BLaER1 treated with 17β-estradiol and CSF1 and Interleukin-3, amounts not matched to agents 10 nM and 100 nM (cell line): Measurements from ENCODE around the gene TIPARP.
A peak's percentile ranks its signal among the peaks of the same experiment; 100 is the strongest.

Experiments
- H3K27ac ChIP-seq, 11 experiments: shearing (Covaris generic); formaldehyde crosslinking; 2 replicates each; pipeline ENCODE4 v1.8.1; 2022
- H3K27me3 ChIP-seq, 11 experiments: shearing (Covaris generic); formaldehyde crosslinking; 2 replicates each; pipeline ENCODE4 v1.8.1; 2022
- H3K36me3 ChIP-seq, 11 experiments: shearing (Covaris generic); formaldehyde crosslinking; 2 replicates each; pipeline ENCODE4 v1.8.1; 2022
- H3K4me1 ChIP-seq, 10 experiments: shearing (Covaris generic); formaldehyde crosslinking; 2 replicates each; pipeline ENCODE4 v1.8.1; 2022
- H3K4me2 ChIP-seq, 11 experiments: shearing (Covaris generic); formaldehyde crosslinking; 2 replicates each; pipeline ENCODE4 v1.8.1; 2022
- H3K4me3 ChIP-seq, 10 experiments: shearing (Covaris generic); formaldehyde crosslinking; 2 replicates each; pipeline ENCODE4 v1.8.1; 2022
- H3K9ac ChIP-seq, 11 experiments: shearing (Covaris generic); formaldehyde crosslinking; 2 replicates each; pipeline ENCODE4 v1.8.1; 2022
- H3K9me3 ChIP-seq, 11 experiments: shearing (Covaris generic); formaldehyde crosslinking; replicated peaks in 1 of 11; 2 replicates each; pipeline ENCODE4 v1.8.1; 2022
- H4K20me1 ChIP-seq, 11 experiments: shearing (Covaris generic); formaldehyde crosslinking; 2 replicates each; pipeline ENCODE4 v1.8.1; 2022
- Cebpa-rat ChIP-seq, 11 experiments: shearing (Covaris generic); IDR thresholded peaks; 2 replicates each; pipeline ENCODE4 v1.8.1; 2022

The TIPARP gene

GRCh38 chr3:156677536-156677935, 3.1 kb downstream of the TIPARP start:
- Histone ChIP-seq H3K27ac (no peak overlapping the region), H3K4me1 (peaks cover 25 to 59% (median 33%) of the 10 kb centered on the region in 10 experiments), H4K20me1 (peaks cover 3 to 77% (median 61%) of the 10 kb centered on the region in 11 experiments; a peak in 18 of 22 replicates), H3K9ac (no peak overlapping the region), H3K36me3 (peaks cover 38 to 52% (median 43%) of the 10 kb centered on the region in 11 experiments), H3K9me3 (no peaks in the 10 kb centered on the region), H3K4me2 (peak overlapping the region in 10 of 11 experiments; percentile 76 to 94 (median 90); a peak in 11 of 22 replicates), H3K4me3 (no peak overlapping the region), H3K27me3 (no peaks in the 10 kb centered on the region)
- TF ChIP-seq Cebpa-rat (IDR thresholded peaks at IDR 0.05) = no peak

- H3K36me3 ChIP-seq = peaks cover 38 to 59% (median 45%) of the 10 kb centered on the region in 11 experiments
Measured at GRCh38 chr3:156678197-156678596, 3.8 kb downstream of the TIPARP start.

GRCh38 chr3:156680243-156680914, 6.0 kb downstream of the TIPARP start:
- H3K27me3 ChIP-seq = no peaks in the 10 kb centered on the region
- H3K27ac ChIP-seq = peak overlapping the region in 2 of 11 experiments; percentile 44 to 66; a peak in 3 of 22 replicates
- no peak overlapping the region for H3K9ac ChIP-seq
- no peak overlapping the region for H3K4me3 ChIP-seq
- H3K4me2 ChIP-seq = peak overlapping the region in 7 of 11 experiments; percentile 0 to 56 (median 29); a peak in 7 of 22 replicates
- TF ChIP-seq Cebpa-rat (IDR thresholded peaks at IDR 0.05) = no peak
- H3K4me1 ChIP-seq = peaks cover 23 to 71% (median 32%) of the 10 kb centered on the region in 10 experiments
- H3K36me3 ChIP-seq = peaks cover 38 to 62% (median 52%) of the 10 kb centered on the region in 11 experiments
- peaks cover 7 to 100% (median 68%) of the 10 kb centered on the region in 11 experiments; a peak in 18 of 22 replicates for H4K20me1 ChIP-seq
- no peaks in the 10 kb centered on the region for H3K9me3 ChIP-seq

More at GRCh38 chr3:156678197-156678596, 3.8 kb downstream of the TIPARP start:
- Histone ChIP-seq H3K4me3 (no peak overlapping the region), H3K9me3 (no peaks in the 10 kb centered on the region), H4K20me1 (peaks cover 3 to 83% (median 62%) of the 10 kb centered on the region in 11 experiments; a peak in 18 of 22 replicates), H3K4me1 (peaks cover 25 to 59% (median 33%) of the 10 kb centered on the region in 10 experiments), H3K27ac (no peak overlapping the region), H3K4me2 (peak overlapping the region in 2 of 11 experiments; percentile 92 to 94; a peak in 4 of 22 replicates), H3K27me3 (no peaks in the 10 kb centered on the region), H3K9ac (no peak overlapping the region)
- TF ChIP-seq Cebpa-rat (IDR thresholded peaks at IDR 0.05) = no peak

- H3K4me2 ChIP-seq = peak overlapping the region in 7 of 11 experiments; percentile 0 to 56 (median 29); a peak in 9 of 22 replicates
- peak overlapping the region in 2 of 11 experiments; percentile 44 to 66; a peak in 3 of 22 replicates for H3K27ac ChIP-seq
- H3K4me3 ChIP-seq = no peak overlapping the region
- no peak; a peak in 1 of 22 replicates for TF ChIP-seq Cebpa-rat (IDR thresholded peaks at IDR 0.05)
- H3K9me3 ChIP-seq = no peaks in the 10 kb centered on the region
- no peak overlapping the region for H3K9ac ChIP-seq
- no peaks in the 10 kb centered on the region for H3K27me3 ChIP-seq
- H3K36me3 ChIP-seq = peaks cover 38 to 62% (median 52%) of the 10 kb centered on the region in 11 experiments
- peaks cover 20 to 77% (median 34%) of the 10 kb centered on the region in 10 experiments for H3K4me1 ChIP-seq
- peaks cover 11 to 100% (median 68%) of the 10 kb centered on the region in 11 experiments; a peak in 18 of 22 replicates for H4K20me1 ChIP-seq
Measured at GRCh38 chr3:156681002-156681401, 6.6 kb downstream of the TIPARP start.

- Histone ChIP-seq H3K9me3 (no peaks in the 10 kb centered on the region), H3K27ac (no peak overlapping the region), H3K36me3 (peaks cover 38 to 61% (median 52%) of the 10 kb centered on the region in 11 experiments), H4K20me1 (peaks cover 11 to 100% (median 54%) of the 10 kb centered on the region in 11 experiments; a peak in 17 of 22 replicates), H3K9ac (no peak overlapping the region), H3K4me1 (peaks cover 5 to 65% (median 20%) of the 10 kb centered on the region in 10 experiments; a peak in 16 of 20 replicates), H3K27me3 (no peaks in the 10 kb centered on the region), H3K4me3 (no peak overlapping the region), H3K4me2 (peak overlapping the region in 1 of 11 experiments; percentile 1; a peak in 1 of 22 replicates)
- TF ChIP-seq Cebpa-rat (IDR thresholded peaks at IDR 0.05) = no peak
Measured at GRCh38 chr3:156682501-156682900, 8.1 kb downstream of the TIPARP start.

- peaks cover 5 to 64% (median 19%) of the 10 kb centered on the region in 10 experiments; a peak in 14 of 20 replicates for H3K4me1 ChIP-seq
- no peaks in the 10 kb centered on the region for H3K27me3 ChIP-seq
- no peak overlapping the region for H3K27ac ChIP-seq
- peaks cover 37 to 61% (median 47%) of the 10 kb centered on the region in 11 experiments for H3K36me3 ChIP-seq
- no peak overlapping the region for H3K4me3 ChIP-seq
- no peak overlapping the region for H3K9ac ChIP-seq
- no peak for TF ChIP-seq Cebpa-rat (IDR thresholded peaks at IDR 0.05)
- H4K20me1 ChIP-seq = peaks cover 11 to 100% (median 49%) of the 10 kb centered on the region in 11 experiments; a peak in 17 of 22 replicates
- no peaks in the 10 kb centered on the region for H3K9me3 ChIP-seq
- no peak overlapping the region; a peak in 1 of 22 replicates for H3K4me2 ChIP-seq
Measured at GRCh38 chr3:156682963-156683362, 8.6 kb downstream of the TIPARP start.

GRCh38 chr3:156685198-156685597, 10.8 kb downstream of the TIPARP start:
- peak overlapping the region in 5 of 11 experiments; percentile 1 to 59 (median 15); a peak in 5 of 22 replicates for H3K4me2 ChIP-seq
- TF ChIP-seq Cebpa-rat (IDR thresholded peaks at IDR 0.05) = no peak
- peaks cover 29 to 65% (median 47%) of the 10 kb centered on the region in 11 experiments; a peak in 21 of 22 replicates for H3K36me3 ChIP-seq
- no peak overlapping the region for H3K9ac ChIP-seq
- H3K27me3 ChIP-seq = no peaks in the 10 kb centered on the region
- peaks cover 5 to 52% (median 14%) of the 10 kb centered on the region in 10 experiments; a peak in 14 of 20 replicates for H3K4me1 ChIP-seq
- H3K4me3 ChIP-seq = no peak overlapping the region
- peaks cover 11 to 100% (median 46%) of the 10 kb centered on the region in 11 experiments; a peak in 18 of 22 replicates for H4K20me1 ChIP-seq
- no peaks in the 10 kb centered on the region for H3K9me3 ChIP-seq
- H3K27ac ChIP-seq = no peak overlapping the region

GRCh38 chr3:156685752-156686151, 11.4 kb downstream of the TIPARP start:
- Histone ChIP-seq H3K36me3 (peaks cover 23 to 68% (median 44%) of the 10 kb centered on the region in 11 experiments; a peak in 21 of 22 replicates), H3K4me1 (peaks cover 5 to 50% (median 14%) of the 10 kb centered on the region in 10 experiments; a peak in 14 of 20 replicates), H3K4me2 (peak overlapping the region in 4 of 11 experiments; percentile 7 to 47 (median 30); a peak in 5 of 22 replicates), H3K9ac (no peak overlapping the region), H3K27me3 (no peaks in the 10 kb centered on the region), H3K9me3 (no peaks in the 10 kb centered on the region), H3K27ac (no peak overlapping the region), H3K4me3 (no peak overlapping the region), H4K20me1 (peaks cover 11 to 100% (median 49%) of the 10 kb centered on the region in 11 experiments; a peak in 18 of 22 replicates)
- TF ChIP-seq Cebpa-rat (IDR thresholded peaks at IDR 0.05) = no peak

GRCh38 chr3:156687023-156687422, 12.6 kb downstream of the TIPARP start:
- H3K27ac ChIP-seq = no peak overlapping the region
- no peak overlapping the region; a peak in 1 of 22 replicates for H3K4me2 ChIP-seq
- peaks cover 12 to 61% (median 33%) of the 10 kb centered on the region in 11 experiments; a peak in 20 of 22 replicates for H3K36me3 ChIP-seq
- no peak overlapping the region for H3K9ac ChIP-seq
- peaks cover 0 to 45% (median 12%) of the 10 kb centered on the region in 10 experiments; a peak in 10 of 20 replicates for H3K4me1 ChIP-seq
- no peak for TF ChIP-seq Cebpa-rat (IDR thresholded peaks at IDR 0.05)
- H4K20me1 ChIP-seq = peaks cover 7 to 100% (median 50%) of the 10 kb centered on the region in 11 experiments; a peak in 18 of 22 replicates
- no peaks in the 10 kb centered on the region for H3K27me3 ChIP-seq
- H3K4me3 ChIP-seq = no peak overlapping the region
- H3K9me3 ChIP-seq = no peaks in the 10 kb centered on the region
